Suprapubic skin (tissue), 4 donors: ENCODE results near the gene ACVR1. TPM values are rescaled to one million over a fixed set of nuclear protein-coding genes. Genes with fewer than 3 reads are reported as not detected.

ENCODE experiments used
- DNase-seq, 2 donors: peaks; one replicate each; pipeline ENCODE4 v3.0.0-alpha.2; 2019; ENCODE audit warnings: low spot score in 2 of 2
- H3K27ac ChIP-seq: fragments of 200-600 bp; sonication (generic); one replicate; pipeline ENCODE4 v1.5.1; 2019
- H3K27me3 ChIP-seq: fragments of 200-600 bp; sonication (generic); one replicate; pipeline ENCODE4 v1.5.1; 2019
- H3K36me3 ChIP-seq: fragments of 200-600 bp; sonication (generic); one replicate; pipeline ENCODE4 v1.5.1; 2019
- H3K4me1 ChIP-seq: fragments of 200-600 bp; sonication (generic); one replicate; pipeline ENCODE4 v1.5.1; 2019
- H3K4me3 ChIP-seq: fragments of 200-600 bp; sonication (generic); one replicate; pipeline ENCODE4 v1.5.1; 2019; ENCODE audit warnings: mild to moderate bottlenecking
- H3K9me3 ChIP-seq: fragments of 200-600 bp; sonication (generic); one replicate; pipeline ENCODE4 v1.5.1; 2019
- EP300 ChIP-seq: sonication (generic); formaldehyde crosslinking; IDR thresholded peaks from one replicate; pipeline ENCODE4 v1.6.1; 2017; ENCODE audit warnings: antibody characterized with exemption
- POLR2A ChIP-seq, 2 donors: fragments of 450-650 bp; IDR thresholded peaks; one replicate each; pipeline ENCODE4 v1.6.1; 2017; ENCODE audit warnings: antibody characterized with exemption in 2 of 2, mild to moderate bottlenecking in 2 of 2, moderate library complexity in 2 of 2
- POLR2AphosphoS5 ChIP-seq, 3 donors: sonication (generic); formaldehyde crosslinking; IDR thresholded peaks; one replicate each; pipeline ENCODE4 v1.6.1; 2017; ENCODE audit warnings: antibody characterized with exemption in 3 of 3
- WGBS: methylation state at CpG from one replicate; pipeline ENCODE4 v1.1.5; 2018; 5-methylcytosine and 5-hydroxymethylcytosine counted together
- total RNA-seq, 4 donors: library from RNA; depleted of rRNA; stranded (reverse); fragments of >200 nt; gene quantifications; one replicate each; pipeline ENCODE4 v1.1.0, GENCODE V29; 2016
- TF ChIP-seq, protein P1 (sequence below), 2 donors: fragments of 200-600 bp in 1 of 2; fragments of 450-650 bp in 1 of 2; sonication (generic) in 1 of 2; IDR thresholded peaks; one replicate each; pipeline ENCODE4 v1.5.1; 2016 to 2019; ENCODE audit warnings: antibody characterized with exemption in 2 of 2, mild to moderate bottlenecking in 1 of 2, moderate library complexity in 1 of 2

Gene ACVR1
- total RNA-seq, 4 donors from 2014 or later: 17.5 to 20.6 (median 18.5) TPM

DNA sequence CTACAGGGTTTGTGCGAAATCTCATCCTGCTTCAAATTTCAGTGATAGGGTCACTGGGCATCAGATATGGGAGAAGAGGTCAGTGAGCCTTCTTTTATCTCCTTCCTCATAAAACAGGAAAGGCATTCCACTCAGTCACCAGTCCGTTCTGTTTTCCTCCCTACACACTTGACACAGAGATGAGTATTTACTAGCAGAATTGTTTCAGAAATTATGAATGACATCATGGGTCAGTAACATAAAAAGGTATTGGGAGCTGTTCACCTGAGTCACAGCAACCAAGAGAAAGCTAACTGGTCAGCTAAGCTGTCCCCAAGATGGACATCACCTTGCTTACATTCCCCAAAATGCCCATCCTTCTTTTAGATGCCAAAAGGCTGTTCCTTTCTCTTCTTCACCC, 96.3 kb downstream of the ACVR1 start:
- no peaks in the 10 kb centered on the region for H3K27me3 ChIP-seq
- DNase-seq: no peak
- H3K4me3 ChIP-seq: no peak overlapping the region
- peaks cover 33% of the 10 kb centered on the region for H3K4me1 ChIP-seq
- H3K9me3 ChIP-seq: no peaks in the 10 kb centered on the region
- no peak overlapping the region for H3K27ac ChIP-seq
- 35% methylated on average over 2 of the region's 2 CpGs for WGBS
- peaks cover 28% of the 10 kb centered on the region for H3K36me3 ChIP-seq
- TF ChIP-seq EP300: no peak
- TF ChIP-seq, protein P1, sequence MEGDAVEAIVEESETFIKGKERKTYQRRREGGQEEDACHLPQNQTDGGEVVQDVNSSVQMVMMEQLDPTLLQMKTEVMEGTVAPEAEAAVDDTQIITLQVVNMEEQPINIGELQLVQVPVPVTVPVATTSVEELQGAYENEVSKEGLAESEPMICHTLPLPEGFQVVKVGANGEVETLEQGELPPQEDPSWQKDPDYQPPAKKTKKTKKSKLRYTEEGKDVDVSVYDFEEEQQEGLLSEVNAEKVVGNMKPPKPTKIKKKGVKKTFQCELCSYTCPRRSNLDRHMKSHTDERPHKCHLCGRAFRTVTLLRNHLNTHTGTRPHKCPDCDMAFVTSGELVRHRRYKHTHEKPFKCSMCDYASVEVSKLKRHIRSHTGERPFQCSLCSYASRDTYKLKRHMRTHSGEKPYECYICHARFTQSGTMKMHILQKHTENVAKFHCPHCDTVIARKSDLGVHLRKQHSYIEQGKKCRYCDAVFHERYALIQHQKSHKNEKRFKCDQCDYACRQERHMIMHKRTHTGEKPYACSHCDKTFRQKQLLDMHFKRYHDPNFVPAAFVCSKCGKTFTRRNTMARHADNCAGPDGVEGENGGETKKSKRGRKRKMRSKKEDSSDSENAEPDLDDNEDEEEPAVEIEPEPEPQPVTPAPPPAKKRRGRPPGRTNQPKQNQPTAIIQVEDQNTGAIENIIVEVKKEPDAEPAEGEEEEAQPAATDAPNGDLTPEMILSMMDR (IDR thresholded peaks at IDR 0.05): no peak
- TF ChIP-seq POLR2AphosphoS5 (IDR thresholded peaks at IDR 0.05): no peak
- TF ChIP-seq POLR2A (IDR thresholded peaks at IDR 0.05): no peak

GRCh38 chr2:157777427-157777826, 98.7 kb downstream of the ACVR1 start:
- no peak for TF ChIP-seq POLR2AphosphoS5 (IDR thresholded peaks at IDR 0.05)
- TF ChIP-seq, protein P1 (IDR thresholded peaks at IDR 0.05): peak; percentile 54 to 79
- no peaks in the 10 kb centered on the region for H3K27me3 ChIP-seq
- no peak overlapping the region for H3K27ac ChIP-seq
- no peak for DNase-seq
- no peak overlapping the region for H3K4me3 ChIP-seq
- no peaks in the 10 kb centered on the region for H3K9me3 ChIP-seq
- peaks cover 11% of the 10 kb centered on the region for H3K4me1 ChIP-seq
- WGBS: 67% methylated on average over 4 of the region's 4 CpGs
- H3K36me3 ChIP-seq: peaks cover 43% of the 10 kb centered on the region

DNA sequence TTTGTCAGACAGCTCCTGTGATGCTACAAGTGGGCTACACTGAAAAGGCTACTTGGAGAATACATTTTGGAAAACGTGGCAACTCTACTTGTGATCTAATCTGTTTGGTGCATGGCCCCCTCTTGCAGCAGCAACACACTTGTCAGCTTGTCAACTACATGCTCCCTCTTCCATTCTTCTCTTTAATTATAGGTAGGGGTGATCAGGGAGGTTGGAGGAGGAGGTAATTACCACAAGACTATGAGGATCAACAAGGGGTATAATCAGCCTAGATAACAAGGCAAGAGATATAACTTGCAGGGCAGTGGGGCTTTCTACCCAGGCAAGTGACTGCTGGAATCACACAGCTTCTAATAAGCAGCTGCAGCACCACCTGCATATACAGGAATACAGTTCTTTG, 104.9 kb downstream of the ACVR1 start:
- DNase-seq: no peak
- Histone ChIP-seq H3K4me3 (no peak overlapping the region), H3K36me3 (peaks cover 56% of the 10 kb centered on the region), H3K9me3 (no peaks in the 10 kb centered on the region), H3K27ac (no peak overlapping the region), H3K4me1 (no peaks in the 10 kb centered on the region), H3K27me3 (no peaks in the 10 kb centered on the region)
- TF ChIP-seq EP300 (no peak), POLR2A (IDR thresholded peaks at IDR 0.05) (no peak), POLR2AphosphoS5 (IDR thresholded peaks at IDR 0.05) (no peak)
- TF ChIP-seq, protein P1 (IDR thresholded peaks at IDR 0.05): no peak
- 73% methylated on average over 1 of the region's 1 CpG for WGBS

GRCh38 chr2:157769856-157770255, 106.3 kb downstream of the ACVR1 start:
- Histone ChIP-seq H3K36me3 (peaks cover 57% of the 10 kb centered on the region), H3K9me3 (no peaks in the 10 kb centered on the region), H3K27me3 (no peaks in the 10 kb centered on the region), H3K4me1 (no peaks in the 10 kb centered on the region), H3K27ac (no peak overlapping the region), H3K4me3 (no peak overlapping the region)
- 62% methylated on average over 2 of the region's 2 CpGs for WGBS
- DNase-seq: no peak
- TF ChIP-seq POLR2A (IDR thresholded peaks at IDR 0.05) (no peak), POLR2AphosphoS5 (IDR thresholded peaks at IDR 0.05) (no peak), EP300 (no peak)
- TF ChIP-seq, protein P1 (IDR thresholded peaks at IDR 0.05): no peak

- H3K27me3 ChIP-seq: no peaks in the 10 kb centered on the region
- no peaks in the 10 kb centered on the region for H3K4me1 ChIP-seq
- no peak overlapping the region for H3K27ac ChIP-seq
- DNase-seq: no peak
- peaks cover 59% of the 10 kb centered on the region for H3K36me3 ChIP-seq
- 93% methylated on average over 14 of the region's 14 CpGs for WGBS
- no peaks in the 10 kb centered on the region for H3K9me3 ChIP-seq
- TF ChIP-seq POLR2A (IDR thresholded peaks at IDR 0.05): no peak
- TF ChIP-seq, protein P1 (IDR thresholded peaks at IDR 0.05): no peak
- TF ChIP-seq EP300: no peak
- TF ChIP-seq POLR2AphosphoS5 (IDR thresholded peaks at IDR 0.05): no peak
- H3K4me3 ChIP-seq: no peak overlapping the region
Observed at GRCh38 chr2:157764386-157764785, 111.7 kb downstream of the ACVR1 start.
